HG03095 (cell line): ENCODE data around the gene ADGRD1.

ENCODE experiments used
- ATAC-seq: cut with Tn5 transposase; IDR thresholded peaks from one replicate; pipeline ENCODE4 v1.9.1; 2021; ENCODE audit warnings: moderate library complexity; ENCODE audit not compliant: unreplicated experiment

The ADGRD1 gene

GRCh38 chr12:131052063-131052781 is 98.5 kb downstream of the ADGRD1 start:
- ATAC-seq, result no peak

- ATAC-seq, result no peak
Observed at GRCh38 chr12:131052929-131053328, 99.2 kb downstream of the ADGRD1 start.

- ATAC-seq, result no peak
Observed at GRCh38 chr12:131053567-131053966, 99.9 kb downstream of the ADGRD1 start.

GRCh38 chr12:131054345-131055092 is 100.8 kb downstream of the ADGRD1 start:
- no peak for ATAC-seq

- ATAC-seq, result no peak
Observed at GRCh38 chr12:131055093-131055465, 101.4 kb downstream of the ADGRD1 start.

GRCh38 chr12:131055596-131056233 is 102.0 kb downstream of the ADGRD1 start:
- ATAC-seq, result no peak

- no peak for ATAC-seq
Observed at GRCh38 chr12:131056626-131057025, 102.9 kb downstream of the ADGRD1 start.

GRCh38 chr12:131057211-131057721 is 103.6 kb downstream of the ADGRD1 start:
- no peak for ATAC-seq

- ATAC-seq, result no peak
Observed at GRCh38 chr12:131057722-131058515, 104.2 kb downstream of the ADGRD1 start.

GRCh38 chr12:131058700-131059099 is 105.0 kb downstream of the ADGRD1 start:
- ATAC-seq, result no peak

- no peak for ATAC-seq
Observed at GRCh38 chr12:131060011-131060703, 106.5 kb downstream of the ADGRD1 start.

- no peak for ATAC-seq
Observed at GRCh38 chr12:131061041-131061806, 107.5 kb downstream of the ADGRD1 start.

- ATAC-seq, result no peak
Observed at GRCh38 chr12:131063413-131063812, 109.7 kb downstream of the ADGRD1 start.

- no peak for ATAC-seq
Observed at GRCh38 chr12:131063960-131064359, 110.3 kb downstream of the ADGRD1 start.

GRCh38 chr12:131065279-131065678 is 111.6 kb downstream of the ADGRD1 start:
- no peak for ATAC-seq

GRCh38 chr12:131065801-131066200 is 112.1 kb downstream of the ADGRD1 start:
- no peak for ATAC-seq

- ATAC-seq, result no peak
Observed at GRCh38 chr12:131066207-131066885, 112.6 kb downstream of the ADGRD1 start.

GRCh38 chr12:131066886-131067490 is 113.3 kb downstream of the ADGRD1 start:
- ATAC-seq, result no peak
